Hepatocyte (in vitro differentiated cells): ENCODE data around the gene CPE.

Experiments used
- EZH2 ChIP-seq: fragments of 200-600 bp; sonication (generic); IDR thresholded peaks from 2 replicates; pipeline ENCODE4 v1.6.1; 2016; ENCODE audit warnings: antibody characterized with exemption, mild to moderate bottlenecking, borderline replicate concordance
- EZH2phosphoT487 ChIP-seq: fragments of 200-600 bp; sonication (generic); IDR thresholded peaks from one replicate; pipeline ENCODE4 v1.6.1; 2018; ENCODE audit warnings: antibody characterized with exemption, mild to moderate bottlenecking, low read depth, moderate library complexity; ENCODE audit not compliant: unreplicated experiment, severe bottlenecking
- TF ChIP-seq, protein P1 (sequence below): fragments of 200-600 bp; sonication (generic); IDR thresholded peaks from 2 replicates; pipeline ENCODE4 v1.5.1; 2016; ENCODE audit warnings: antibody characterized with exemption, mild to moderate bottlenecking; ENCODE audit not compliant: poor library complexity

DNA sequence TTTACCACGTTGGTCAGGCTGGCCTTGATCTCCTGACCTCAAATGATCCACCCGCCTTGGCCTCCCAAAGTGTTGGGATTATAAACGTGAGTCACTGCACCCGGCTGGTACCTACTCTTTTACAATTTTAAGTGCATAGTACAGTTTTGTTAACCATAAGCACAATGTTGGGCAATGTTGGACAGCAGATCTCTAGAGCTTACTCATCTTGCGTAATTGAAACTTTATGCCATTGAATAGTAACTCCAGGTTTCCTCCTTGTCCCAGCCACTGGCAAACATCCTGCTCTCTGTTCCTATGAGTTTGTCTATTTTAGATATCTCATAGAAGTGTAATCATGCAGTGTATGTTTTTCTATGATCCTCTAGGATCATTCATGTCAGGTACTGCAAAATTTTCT is 9.3 kb upstream of the CPE start:
- TF ChIP-seq EZH2phosphoT487 (no peak), EZH2 (no peak)
- TF ChIP-seq, protein P1, sequence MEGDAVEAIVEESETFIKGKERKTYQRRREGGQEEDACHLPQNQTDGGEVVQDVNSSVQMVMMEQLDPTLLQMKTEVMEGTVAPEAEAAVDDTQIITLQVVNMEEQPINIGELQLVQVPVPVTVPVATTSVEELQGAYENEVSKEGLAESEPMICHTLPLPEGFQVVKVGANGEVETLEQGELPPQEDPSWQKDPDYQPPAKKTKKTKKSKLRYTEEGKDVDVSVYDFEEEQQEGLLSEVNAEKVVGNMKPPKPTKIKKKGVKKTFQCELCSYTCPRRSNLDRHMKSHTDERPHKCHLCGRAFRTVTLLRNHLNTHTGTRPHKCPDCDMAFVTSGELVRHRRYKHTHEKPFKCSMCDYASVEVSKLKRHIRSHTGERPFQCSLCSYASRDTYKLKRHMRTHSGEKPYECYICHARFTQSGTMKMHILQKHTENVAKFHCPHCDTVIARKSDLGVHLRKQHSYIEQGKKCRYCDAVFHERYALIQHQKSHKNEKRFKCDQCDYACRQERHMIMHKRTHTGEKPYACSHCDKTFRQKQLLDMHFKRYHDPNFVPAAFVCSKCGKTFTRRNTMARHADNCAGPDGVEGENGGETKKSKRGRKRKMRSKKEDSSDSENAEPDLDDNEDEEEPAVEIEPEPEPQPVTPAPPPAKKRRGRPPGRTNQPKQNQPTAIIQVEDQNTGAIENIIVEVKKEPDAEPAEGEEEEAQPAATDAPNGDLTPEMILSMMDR = no peak
